HG03575 (cell line): ENCODE measurements around the gene TSPO2.

Experiments
- ATAC-seq: cut with Tn5 transposase; IDR thresholded peaks from one replicate; pipeline ENCODE4 v1.9.1; 2021; ENCODE audit not compliant: unreplicated experiment, insufficient number of reproducible peaks, low FRiP score; ENCODE audit errors: extremely low read depth

The TSPO2 gene

DNA sequence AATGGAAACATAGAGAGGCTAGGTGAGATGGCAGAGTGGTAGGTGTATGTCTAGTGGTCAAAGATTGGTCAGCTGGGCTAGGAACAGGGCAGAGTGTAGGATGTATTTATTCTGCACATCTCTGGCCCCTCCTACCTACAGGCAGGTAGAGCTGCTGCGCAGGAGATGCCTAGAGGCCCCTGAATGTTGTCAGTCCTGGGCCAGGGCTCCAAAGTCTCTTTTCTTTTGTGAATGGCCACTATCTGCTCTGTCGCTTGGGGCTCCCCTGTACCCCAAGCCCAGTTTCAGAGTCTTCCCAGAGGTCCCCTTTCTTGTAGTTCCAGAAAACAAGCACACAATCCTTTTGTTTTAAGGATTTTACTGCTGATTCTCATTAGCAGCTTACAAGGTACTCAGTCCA, 5.0 kb downstream of the TSPO2 start:
- ATAC-seq = no peak

DNA sequence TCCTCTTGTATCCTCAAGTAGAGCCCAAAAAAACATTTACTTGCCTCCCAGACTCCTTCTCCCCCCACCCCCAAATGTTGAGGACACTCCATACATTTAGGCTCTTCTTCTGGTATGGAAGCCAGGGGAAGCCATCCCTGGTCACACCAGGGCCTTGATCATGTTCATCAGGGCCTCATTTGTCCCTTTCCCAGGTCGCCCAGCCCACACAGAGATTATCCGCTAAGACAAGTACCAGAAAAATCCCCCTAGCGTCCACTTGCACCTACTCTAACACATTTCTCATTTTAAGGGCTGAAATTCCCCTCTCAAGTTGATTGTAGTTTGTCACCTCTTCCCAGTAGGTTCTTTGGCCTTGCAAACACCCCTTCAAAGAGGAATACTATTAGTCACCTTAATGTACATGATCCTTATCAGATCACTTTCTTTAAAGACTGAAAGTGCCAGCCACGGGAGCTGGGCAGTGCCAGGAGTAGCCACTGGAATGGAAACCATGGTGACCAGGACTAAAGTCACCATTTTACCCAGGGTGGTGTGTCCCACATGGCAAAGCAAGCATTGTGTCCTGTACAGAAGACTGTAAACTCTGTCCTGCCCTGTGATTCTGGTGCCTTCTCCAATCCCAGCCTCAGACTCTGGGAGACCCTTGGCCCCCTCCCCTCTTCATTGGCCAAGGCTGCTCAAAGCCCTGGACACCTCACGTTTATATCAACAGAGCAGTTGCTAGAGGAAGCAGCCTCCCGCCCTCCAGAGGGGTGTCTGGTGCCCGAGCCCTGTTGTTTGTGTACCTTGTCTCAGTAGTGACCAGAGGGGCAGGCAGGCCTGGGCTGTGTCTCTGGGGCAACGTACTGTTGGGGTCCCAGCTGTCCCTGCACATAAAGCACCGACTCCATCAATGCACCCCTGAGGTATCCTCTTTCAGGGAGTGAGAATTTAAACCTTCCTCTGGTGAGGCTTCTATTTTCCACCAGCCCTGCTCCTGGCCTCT, 5.8 kb downstream of the TSPO2 start:
- no peak for ATAC-seq

DNA sequence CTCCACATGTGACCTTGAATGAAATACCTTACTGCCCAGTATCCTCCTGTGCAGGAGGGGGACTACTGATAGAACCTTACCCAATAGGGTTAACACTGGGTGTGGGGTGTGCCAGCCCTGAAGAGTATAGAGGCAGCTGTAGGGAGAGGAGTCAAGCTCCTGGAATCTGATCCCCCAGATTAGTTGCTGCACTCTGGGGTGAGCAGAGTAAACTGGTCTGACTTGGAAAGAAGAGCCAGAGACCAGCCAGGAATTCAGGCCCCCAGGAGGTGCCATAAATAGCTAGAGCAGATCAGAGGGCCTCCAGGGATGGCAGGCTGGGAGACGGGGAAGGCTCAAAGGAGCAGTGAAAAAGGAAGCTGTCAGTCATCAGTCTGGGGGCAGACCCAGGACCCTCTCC, 7.3 kb downstream of the TSPO2 start:
- ATAC-seq = no peak

DNA sequence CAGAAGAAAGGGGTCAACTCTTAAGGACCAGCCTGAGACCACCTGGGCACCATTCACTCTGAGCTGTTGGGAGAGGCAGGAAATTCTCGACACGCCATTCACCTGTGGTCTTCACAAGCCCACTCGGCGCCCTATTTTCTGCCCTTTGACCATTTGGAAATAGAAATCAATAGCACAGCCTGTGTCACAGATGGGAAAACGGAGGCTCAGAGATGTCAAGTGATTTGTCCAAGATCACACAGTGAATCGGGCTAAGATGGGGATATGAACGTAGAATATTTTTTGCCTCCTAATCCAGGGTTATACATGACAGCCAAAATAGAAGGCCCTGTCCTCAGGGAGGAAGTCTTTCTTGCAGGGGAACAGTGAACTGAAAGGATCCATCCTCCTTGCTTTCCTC, 7.7 kb downstream of the TSPO2 start:
- no peak for ATAC-seq

DNA sequence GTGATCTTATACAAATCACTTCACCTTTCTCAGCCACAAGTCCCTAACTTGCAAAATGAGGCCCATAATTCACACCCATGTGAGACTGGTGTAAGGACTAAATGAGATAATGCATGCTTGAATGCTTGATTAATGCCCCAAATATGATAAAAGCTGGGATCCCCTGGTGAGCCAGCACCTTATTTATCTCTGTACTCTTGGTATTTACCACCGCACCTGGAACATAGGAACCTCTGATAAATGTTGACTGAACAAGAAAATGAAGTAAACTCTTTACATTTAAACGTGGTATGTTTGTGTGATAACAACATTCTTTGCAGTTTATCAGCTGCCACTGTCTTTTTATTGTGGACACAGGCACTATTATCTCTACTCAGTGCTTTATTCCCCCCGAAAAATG, 8.3 kb downstream of the TSPO2 start:
- no peak for ATAC-seq

DNA sequence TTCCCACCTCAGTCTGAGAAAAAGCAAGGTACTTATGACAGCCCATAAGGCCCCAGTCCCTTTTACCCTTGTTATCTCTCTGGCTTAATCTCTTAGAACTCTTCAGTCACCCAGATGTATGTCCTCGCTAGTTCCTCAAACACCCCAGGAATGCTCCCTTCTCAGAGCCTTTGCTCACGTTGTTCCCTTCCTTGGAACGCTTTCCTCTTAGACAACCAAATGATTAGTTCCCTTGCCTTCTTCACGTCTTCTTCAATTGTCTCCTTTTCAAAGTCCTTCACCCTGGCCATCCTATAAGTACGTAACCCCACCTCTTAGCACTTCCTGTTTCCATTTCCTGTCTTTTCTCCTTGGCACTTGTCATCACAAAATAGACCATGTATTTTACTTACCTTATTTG, 9.6 kb downstream of the TSPO2 start:
- ATAC-seq = no peak

DNA sequence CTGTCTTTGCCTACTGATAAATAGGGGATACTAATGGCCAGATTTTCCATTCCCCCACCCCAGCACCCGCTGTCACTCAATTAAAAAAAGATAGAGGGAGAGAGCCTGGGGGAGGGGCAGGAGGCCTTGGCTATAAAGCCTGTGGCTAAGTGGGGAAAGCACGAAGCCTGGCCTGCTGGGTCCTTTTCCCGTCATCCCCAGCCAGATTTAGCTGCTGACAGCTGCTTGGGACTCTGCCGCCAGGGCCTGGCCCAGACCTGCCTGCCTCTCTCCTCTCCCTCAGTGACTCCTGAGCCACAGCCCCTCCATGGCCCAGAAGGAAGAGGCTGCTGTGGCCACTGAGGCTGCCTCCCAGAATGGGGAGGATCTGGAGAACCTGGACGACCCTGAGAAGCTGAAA, 10.8 kb downstream of the TSPO2 start, which contains the start of gene APOBEC2:
Gene APOBEC2, plus strand, starts transcription at position 162 of the 400 bp plus-strand sequence. Its CDS starts 146 bp downstream, at position 308.
- ATAC-seq = no peak

DNA sequence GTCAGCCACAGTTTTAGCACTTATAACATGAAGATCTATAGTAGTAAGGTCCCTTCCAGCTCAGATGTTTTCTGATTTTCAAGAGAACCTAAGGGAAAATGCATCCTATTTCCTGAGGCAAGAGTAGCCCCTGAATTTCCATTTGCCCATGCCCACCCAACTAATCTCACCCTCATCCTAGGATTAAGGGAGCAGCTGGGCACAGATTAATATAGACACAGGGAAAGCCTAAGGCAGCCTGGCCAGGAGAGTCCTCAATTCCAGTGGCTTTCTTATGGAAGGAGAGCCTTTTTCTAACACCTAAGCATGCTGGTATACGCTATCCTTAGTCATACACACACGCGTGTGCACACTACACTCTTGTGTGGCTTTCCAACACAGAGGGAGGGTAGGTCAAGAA, 12.2 kb downstream of the TSPO2 start:
- ATAC-seq = no peak

DNA sequence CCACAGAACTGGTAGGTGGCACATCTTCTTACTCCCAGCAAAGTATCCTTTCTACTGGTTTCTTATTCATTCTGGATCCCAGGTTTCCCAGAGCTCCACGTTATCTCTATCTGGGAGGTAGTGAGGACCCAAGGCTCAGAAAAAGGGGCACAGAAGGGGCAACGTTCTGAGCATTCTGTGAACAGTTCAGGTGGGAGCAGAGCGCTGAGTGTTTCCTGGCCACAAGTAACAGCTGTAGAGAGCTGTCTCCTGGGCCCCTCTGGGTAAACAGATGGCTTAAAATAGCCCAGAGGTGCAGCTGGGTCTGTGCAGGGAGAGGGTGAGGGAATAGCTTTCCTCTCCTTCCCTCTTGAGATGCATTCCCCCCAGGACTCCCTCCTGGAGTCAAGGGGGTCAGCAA, 12.9 kb downstream of the TSPO2 start:
- ATAC-seq = no peak

DNA sequence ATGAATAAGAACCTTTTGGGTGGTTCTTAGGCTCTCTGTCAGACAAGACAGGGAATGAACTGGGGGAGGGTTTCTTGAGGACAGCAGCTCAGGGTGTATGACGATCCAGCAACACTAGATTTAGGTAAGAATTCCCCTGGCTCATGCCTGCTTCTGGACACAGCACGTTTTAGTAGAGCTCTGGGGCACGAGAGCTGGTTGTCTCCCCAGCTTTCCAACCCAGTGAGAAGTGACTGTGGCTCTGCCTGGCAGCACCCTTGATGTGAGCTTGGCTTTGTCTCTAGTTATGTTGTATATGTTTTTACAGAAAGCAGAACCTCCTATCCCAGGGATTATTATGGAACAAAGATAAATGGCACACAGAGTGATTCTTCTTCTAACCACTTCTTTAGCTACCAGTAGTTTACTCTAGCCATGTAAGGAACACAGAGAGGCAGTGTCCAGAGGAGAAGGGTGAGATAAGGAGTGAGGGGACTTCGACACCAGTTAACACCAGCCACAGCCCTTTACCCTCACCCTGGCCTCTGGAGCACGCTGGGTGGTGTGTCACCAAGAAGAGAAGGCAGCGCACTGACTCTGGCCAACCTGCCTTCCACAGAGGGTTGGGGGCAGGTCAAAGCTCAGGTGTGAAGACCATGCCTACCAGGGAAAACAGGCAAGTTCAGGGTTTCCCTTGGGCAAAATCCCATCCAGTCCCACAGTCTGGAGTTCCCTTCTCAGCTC, 14.7 kb downstream of the TSPO2 start:
- ATAC-seq = no peak

DNA sequence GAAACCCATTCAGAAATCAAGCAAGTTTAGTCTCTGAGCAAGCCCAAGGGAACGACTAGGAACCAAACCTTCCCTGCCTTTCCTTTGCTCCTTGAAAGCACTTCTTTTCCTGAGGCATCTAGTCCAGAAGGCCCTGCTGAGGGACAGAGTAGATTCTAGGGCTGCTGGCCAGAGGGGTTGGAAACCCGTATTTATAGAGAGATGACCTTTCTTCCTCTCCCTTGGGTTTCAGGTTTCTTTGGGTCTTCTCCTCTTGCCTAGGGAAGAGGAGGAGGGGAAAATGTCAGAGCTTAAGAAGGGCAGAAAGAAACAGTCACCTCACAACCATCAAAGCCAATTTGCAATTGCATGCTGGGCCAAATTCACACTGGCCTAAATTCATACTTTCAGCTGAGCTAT, 16.5 kb downstream of the TSPO2 start:
- no peak for ATAC-seq

DNA sequence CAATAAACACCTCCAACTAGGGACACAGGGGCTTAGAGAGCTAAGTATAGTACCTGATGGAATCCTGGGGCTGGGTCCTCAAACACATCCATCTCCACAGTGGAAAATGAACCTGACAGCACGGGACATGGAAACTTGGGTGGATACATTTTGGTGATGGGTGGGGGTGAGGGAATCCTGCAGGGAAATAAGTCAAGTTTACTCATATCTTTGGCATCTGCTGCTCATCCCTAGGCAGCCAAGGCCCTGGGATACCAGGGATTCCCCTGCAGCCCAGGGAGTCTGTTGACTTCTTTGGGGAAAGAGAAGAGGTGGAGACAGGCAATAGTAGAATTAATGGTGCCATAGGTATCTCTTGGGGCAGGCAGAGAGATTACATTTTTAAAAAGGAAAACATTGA, 17.3 kb downstream of the TSPO2 start:
- no peak for ATAC-seq

DNA sequence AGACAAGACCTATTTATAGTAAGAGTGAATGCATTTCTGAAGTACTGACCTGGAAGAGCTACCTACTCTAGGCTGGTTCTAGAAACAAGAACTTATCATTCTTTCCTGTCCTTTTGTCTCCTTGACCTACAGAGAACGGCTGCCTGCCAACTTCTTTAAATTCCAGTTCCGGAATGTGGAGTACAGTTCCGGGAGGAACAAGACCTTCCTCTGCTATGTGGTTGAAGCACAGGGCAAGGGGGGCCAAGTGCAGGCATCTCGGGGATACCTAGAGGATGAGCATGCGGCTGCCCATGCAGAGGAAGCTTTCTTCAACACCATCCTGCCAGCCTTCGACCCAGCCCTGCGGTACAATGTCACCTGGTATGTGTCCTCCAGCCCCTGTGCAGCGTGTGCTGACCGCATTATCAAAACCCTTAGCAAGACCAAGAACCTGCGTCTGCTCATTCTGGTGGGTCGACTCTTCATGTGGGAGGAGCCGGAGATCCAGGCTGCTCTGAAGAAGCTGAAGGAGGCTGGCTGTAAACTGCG, 19.0 kb downstream of the TSPO2 start:
- ATAC-seq = no peak

DNA sequence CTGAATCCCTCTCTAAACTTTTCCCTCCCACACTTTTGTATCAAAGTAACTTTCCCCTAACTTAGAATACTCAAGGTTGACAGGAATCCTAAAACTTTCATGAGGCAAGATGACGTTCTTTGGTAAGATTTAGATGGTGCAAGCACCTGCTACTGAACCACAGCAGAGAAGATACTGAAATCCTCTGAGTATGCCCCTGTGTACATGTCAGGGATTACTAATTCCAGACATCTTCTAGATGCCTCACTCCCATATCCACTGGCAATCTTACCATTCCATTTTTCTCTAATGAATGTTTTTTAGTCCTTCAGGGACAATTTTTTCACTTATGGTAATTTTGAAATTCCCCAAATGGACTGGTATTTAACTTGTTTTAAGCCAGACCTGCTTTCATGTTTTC, 19.8 kb downstream of the TSPO2 start:
- no peak for ATAC-seq

DNA sequence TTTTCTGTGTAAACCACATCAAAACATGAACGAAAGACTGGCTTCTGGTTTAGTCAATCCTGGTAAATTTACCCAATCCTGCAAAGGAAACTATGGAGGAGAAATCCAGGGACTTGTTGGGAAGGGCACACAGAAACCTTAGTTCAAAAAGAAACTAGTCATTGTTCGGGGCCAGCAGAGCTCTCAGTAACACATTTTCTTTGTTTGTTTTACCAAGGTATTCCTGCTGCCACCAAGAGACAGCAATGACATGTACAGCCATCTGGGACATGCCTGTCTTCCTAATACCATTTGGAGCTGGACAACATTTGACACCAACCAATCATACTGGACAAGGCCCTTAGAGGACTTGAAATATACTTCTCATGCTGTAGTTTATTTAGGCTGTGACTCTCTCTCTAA, 21.6 kb downstream of the TSPO2 start:
- ATAC-seq = no peak

DNA sequence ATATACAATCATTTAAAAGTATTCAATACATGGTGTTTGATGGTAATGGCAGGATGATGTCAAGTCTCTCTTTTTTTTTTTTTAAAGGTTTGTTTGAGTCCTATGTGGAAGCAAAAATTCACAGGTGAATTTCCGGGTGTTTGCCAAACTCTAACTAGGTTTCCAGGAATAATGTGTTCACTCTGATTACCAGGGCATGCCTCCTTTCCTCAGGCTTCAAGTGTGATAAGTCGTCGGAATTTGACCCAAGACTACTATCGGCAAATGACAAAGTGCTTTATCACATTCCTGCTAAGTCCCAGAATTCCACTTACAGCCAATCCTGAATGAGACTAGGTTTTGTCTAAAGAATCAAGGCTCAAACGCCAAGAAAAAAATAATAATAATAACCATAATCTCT, 22.6 kb downstream of the TSPO2 start:
- no peak for ATAC-seq

DNA sequence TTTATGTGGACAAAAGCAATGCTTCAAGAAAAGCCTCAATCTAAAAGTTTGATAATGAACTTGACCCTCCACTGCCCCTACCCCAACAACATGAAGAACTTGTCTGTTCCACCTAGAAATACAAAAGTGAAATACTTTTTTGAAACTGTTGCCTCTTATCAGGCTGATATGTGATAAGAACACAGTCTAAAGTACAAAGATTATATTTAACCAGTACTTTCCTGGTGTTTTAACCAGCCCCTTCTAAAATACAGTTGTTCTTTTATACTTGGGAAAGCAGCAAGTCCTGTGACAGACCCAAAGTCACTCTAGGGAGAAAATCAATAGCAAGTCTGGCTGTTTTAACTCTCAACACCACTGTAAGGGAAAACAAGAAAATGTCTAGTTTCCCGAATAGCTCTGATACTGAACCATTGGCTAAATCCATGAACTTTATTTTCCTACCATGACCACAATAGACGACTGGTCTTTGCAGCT, 23.3 kb downstream of the TSPO2 start:
- ATAC-seq = no peak

DNA sequence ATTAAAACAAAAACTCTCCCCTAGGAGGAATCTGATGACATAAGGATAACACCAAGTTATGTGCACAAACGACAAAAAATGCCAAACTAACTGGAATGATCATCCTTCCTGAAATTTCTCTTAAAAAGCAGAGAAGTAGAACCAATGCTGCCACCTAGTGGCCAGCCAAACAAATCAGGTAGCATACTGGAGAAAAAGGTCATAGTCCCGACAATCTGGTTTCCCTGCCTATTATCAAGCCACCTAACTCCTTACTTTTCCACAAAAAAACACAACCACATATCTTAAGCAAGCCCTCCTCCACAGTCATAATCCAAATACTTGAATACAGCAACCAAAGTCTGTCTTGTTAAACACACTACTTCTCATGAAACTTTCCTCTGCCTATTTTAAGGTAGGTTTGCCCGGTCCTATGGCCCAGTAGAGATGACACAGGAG, 24.6 kb downstream of the TSPO2 start:
- no peak for ATAC-seq

DNA sequence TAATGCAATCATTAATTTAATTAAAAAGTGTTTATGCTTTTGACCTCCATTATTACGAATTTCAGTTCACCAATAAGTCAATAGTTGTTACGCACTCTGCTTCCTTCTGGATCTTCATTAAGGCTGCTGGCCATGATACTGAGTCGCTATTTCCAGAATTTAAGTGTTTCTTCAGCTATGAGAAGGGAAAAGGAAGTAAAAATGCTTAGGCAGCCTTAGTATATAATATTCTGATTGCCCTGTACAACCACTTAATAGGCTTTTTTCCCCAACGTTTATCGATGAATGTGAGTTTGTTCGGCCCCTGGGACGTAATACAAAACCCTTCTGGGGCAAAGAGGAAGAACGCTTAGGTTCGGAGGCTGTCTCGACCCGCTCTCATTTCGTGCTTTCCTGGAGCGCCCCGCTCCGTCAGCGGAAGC, 29.2 kb downstream of the TSPO2 start:
- no peak for ATAC-seq
